Hypothalamus (tissue), 51 donors: ENCODE measurements around the gene KRTAP5-5.
A peak's percentile ranks its signal among the peaks of the same experiment; 100 is the strongest.
"Not testable (repeated sequence)": the region's sequence is repeated elsewhere in the genome, so short reads cannot be mapped to it uniquely, and the experiment has no call there.

ENCODE experiments used
- DNase-seq, 51 donors: peaks; one replicate each; lab custom pipeline; 2025; lab: John Stamatoyannopoulos, UW

KRTAP5-5 gene

GRCh38 chr11:1605923-1606322, 23.7 kb upstream of the KRTAP5-5 start:
- DNase-seq = not testable (repeated sequence)

DNA sequence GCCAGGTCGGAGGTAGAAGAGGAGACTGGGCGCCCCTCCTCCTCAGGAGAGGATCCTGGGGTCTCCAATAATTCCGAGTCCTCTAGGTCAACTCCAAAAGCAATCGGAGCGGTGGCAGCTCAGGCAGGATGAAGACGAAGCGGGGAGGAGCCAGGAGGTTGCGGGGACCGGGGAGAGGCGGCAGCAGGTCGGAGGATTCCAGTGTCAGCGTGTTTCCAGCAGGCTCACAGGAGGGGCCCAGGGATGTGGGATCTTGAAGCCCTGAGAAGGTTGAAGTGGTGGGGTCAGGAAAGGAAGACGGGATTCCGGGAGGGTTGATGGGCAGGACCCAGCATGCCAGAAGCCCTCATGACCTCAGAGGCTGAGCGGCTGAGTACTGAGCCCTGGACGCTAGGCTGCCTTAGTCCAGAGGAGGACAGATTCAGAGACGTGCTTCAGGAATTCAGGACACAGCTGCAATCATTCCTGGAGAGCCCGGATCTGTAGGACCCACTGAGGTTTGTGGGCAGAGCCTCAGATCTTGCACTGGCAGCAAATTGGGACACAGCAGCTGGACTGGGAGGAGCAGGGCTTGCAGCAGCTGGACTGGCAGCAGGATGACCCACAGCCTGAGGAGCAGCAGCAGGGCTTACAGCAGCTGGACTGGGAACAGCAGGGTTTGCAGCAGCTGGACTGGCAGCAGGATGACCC, 22.3 kb upstream of the KRTAP5-5 start:
- DNase-seq = not testable (repeated sequence)

GRCh38 chr11:1607901-1608300, 21.7 kb upstream of the KRTAP5-5 start:
- not testable (repeated sequence) for DNase-seq

- no peak for DNase-seq
Measured at GRCh38 chr11:1608363-1608762, 21.2 kb upstream of the KRTAP5-5 start, which contains the start of gene KRTAP5-3. KRTAP5-3 (minus strand) TSS chr11:1608463; CDS start chr11:1608385, 78 bp downstream.

GRCh38 chr11:1618231-1618630, 11.3 kb upstream of the KRTAP5-5 start:
- DNase-seq = no peak

- DNase-seq = no peak
Measured at GRCh38 chr11:1619449-1619848, 10.1 kb upstream of the KRTAP5-5 start.

- DNase-seq = no peak
Measured at GRCh38 chr11:1622086-1622485, 7.5 kb upstream of the KRTAP5-5 start, which contains the start of gene KRTAP5-4. KRTAP5-4 (minus strand) TSS chr11:1622138; CDS start chr11:1622093, 45 bp downstream.

DNA sequence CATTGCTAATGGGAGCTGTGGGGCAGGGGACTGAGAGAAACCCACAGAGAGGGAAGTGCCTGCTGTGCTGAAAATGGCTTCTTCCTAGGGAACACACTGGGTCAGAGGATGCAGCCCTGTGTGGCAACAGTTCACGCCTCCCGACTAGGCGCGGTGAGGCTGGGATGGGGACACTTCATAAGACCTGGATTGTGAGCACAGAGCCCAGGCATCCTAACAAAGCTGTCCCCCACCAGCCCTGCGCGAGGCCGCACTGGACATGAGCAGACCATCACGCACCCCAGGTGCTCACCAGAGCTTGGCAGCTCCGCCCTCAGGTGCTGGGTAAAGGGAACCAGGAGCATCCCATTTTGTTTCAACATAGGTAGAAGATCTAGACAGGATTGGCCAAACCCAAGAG, 5.9 kb upstream of the KRTAP5-5 start:
- DNase-seq = no peak

DNA sequence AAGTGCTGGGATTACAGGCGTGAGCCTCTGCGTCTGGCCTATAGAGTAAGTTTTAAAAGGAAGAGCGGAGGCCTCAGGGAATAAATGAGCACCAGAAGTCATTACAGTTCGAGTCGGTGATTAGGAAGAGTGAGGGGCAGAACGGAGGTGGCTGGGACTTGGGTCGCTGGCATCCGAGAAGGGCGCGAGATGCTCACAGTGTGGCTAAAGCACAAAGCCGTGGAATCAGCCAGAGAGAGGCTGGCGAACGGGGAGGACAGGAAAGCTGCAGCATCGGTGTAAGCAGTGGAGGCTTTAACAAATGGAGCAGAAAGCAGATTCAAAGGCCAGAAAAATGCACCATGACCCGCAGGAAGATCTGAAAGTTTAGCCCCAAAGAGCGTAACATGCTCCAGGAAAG, 5.0 kb upstream of the KRTAP5-5 start:
- DNase-seq = no peak

DNA sequence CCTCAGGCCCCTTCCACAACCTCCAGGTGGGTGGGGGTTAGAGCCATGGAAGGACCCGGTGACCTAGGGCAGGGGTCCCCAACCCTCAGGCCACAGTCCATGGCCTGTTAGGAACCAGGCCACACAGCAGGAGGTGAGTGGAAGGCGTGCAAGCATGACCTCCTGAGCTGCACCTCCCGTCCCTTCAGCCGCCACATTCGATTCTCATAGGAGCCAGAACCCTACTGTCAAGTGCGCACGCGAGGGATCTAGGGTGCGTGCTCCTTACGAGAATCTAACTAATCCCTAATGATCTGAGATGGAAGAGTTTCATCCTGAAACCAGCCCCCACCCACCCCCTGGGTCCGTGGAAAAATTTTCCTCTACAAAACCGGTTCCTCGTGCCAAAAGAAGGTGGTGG, 4.0 kb upstream of the KRTAP5-5 start:
- DNase-seq = no peak

- DNase-seq = peak in 39 of 51 donors; percentile 3 to 75 (median 40)
Measured at GRCh38 chr11:1628506-1629325, 859 bp upstream of the KRTAP5-5 start.

- DNase-seq = no peak
Measured at GRCh38 chr11:1630271-1630670, 696 bp downstream of the KRTAP5-5 start.

DNA sequence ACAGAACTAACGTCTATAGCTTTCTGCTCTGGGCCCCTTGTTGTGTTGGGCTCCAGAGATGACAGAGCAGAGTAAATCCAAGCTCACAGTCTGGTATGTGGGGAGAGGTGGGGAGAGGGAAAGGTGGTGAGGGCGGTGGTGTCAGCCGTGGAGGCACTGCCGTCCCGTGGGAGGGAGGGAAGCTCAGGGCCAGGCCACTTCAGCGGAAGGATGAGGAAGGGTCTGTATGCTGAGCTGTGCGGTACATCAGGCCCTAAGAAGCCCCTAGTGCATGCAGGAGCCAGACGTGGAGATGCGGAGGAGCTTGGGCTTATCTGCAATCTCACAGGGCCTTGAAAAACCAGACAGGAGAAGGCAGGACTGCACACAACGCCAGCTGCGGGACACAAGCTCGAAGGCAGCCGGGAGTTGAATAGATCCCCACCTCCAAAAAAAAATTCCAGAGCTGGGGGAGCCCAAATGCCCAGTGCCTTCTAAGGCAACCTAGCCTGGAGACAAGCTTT, 1.5 kb downstream of the KRTAP5-5 start:
- no peak for DNase-seq

GRCh38 chr11:1632053-1632714, 2.6 kb downstream of the KRTAP5-5 start:
- no peak for DNase-seq

DNA sequence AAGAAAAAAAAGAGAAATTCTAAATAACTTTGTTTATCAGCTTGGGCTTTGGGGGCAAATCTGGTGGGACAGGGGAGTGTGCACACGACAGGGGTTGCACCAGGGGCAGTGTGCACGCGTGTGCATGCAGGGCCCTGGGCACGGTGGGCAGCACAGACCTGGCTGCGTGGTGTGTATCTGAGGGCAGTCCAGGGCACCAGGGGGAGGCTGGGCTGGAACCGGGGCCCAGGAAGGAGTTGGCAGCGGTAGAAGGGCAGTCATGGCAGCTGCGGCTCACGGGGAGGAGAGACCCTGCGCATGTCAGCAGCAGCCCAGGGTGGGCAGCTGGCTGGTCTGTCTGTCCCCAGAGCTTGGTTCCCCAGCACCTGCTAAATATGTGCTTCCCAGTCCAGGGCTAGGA, 4.3 kb downstream of the KRTAP5-5 start:
- no peak for DNase-seq

DNA sequence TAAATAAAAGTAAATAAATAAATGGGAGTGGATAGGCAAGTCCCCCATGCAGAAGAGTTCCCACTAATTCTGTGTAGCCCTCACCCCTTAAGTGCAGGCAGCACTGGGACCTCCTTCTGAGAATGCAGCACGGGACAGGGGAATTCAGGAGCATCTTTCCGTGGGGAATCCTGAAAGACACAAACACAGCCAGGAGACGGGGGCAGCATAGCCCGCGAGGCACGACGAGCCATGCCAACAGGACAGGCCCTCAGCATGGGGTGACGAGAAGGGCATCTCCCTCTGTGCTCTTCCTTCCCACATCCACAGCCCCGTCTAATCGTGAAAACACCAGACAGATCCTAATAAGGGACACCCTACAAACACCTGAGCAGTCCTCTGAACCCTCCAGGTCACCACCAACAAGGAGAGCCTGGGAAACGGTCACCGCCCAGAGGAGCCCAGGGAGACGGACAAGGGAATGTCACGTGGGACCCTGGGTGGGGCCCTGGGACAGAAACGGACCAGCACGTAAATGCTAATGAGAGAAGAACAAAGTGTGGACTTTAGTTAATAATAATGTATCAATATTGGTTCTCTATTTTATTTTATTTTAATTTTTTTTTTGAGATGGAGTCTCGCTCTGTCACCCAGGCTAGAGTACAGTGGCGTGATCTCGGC, 6.8 kb downstream of the KRTAP5-5 start:
- no peak for DNase-seq

- no peak for DNase-seq
Measured at GRCh38 chr11:1637628-1638027, 8.1 kb downstream of the KRTAP5-5 start.

DNA sequence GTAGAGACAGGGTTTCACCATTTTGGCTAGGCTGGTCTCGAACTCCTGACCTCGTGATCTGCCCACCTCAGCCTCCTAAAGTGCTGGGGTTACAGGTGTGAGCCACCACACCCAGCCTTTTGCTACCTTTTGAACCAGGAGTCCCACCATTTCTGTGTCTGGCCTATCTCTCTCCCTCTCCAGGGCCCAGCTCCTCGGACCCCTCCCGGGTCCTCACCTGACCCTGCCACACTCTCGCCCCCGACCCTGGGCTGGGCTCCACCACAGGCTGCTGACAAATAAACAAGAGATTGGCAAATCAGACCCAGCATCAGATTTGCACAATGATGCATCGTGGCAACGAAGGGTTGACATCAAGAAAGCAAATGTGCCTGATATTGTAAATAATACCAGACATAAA, 8.8 kb downstream of the KRTAP5-5 start:
- DNase-seq = no peak

GRCh38 chr11:1639102-1639620, 9.6 kb downstream of the KRTAP5-5 start:
- no peak for DNase-seq

GRCh38 chr11:1639666-1640065, 10.1 kb downstream of the KRTAP5-5 start:
- no peak for DNase-seq
